Measurements from ENCODE around the gene IRF2.
"Not testable (repeated sequence)": the region's sequence is repeated elsewhere in the genome, so short reads cannot be mapped to it uniquely, and the experiment has no call there.

The IRF2 gene

DNA sequence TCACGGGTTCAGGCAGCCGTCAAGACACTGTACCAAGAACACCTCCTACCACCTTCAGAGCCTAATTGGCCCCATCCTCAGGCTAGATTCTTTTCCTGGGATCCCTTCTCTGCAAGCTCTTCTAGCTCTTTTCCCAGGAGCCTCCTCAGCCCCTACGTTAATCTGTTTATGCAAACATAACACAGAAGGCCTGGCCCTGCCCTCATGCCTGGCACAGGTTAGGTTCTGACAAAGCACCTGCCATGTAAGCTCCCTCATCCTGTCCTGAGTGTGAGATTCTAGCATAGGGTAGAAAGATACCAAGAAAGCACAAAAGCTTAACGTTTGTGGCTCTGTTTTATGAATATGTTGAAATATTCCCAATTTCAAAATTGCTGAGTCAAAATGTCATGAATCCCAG lies 93.6 kb downstream of the IRF2 start:
- Histone ChIP-seq H3K9me2 (replicated peaks; ENCODE audit: insufficient read depth, low read length) (no peaks in the 10 kb centered on the region), H3F3A (ENCODE audit: insufficient read depth, low read length) (peaks cover 41% of the 10 kb centered on the region), H3K4me2 (ENCODE audit: low read depth, low read length) (peak overlapping the region; percentile 95; the same call in 1 of the 2 replicates), H3K36me3 (replicated peaks; ENCODE audit: insufficient read depth, low read length) (no peaks in the 10 kb centered on the region), H3K79me2 (ENCODE audit: low read length) (peaks cover 12% of the 10 kb centered on the region), H3K9ac (ENCODE audit: low read length) (no peak overlapping the region), H3K27me3 (replicated peaks; ENCODE audit: insufficient read depth, low read length) (no peaks in the 10 kb centered on the region), H3K4me1 (ENCODE audit: low read length) (peaks cover 72% of the 10 kb centered on the region), H2AFZ (ENCODE audit: low read length) (no peak overlapping the region), H4K20me1 (ENCODE audit: insufficient read depth, low read length) (no peaks in the 10 kb centered on the region), H3K9me3 (replicated peaks; ENCODE audit: insufficient read depth, low read length) (no peaks in the 10 kb centered on the region), H3K4me3 (ENCODE audit: low read length) (no peak overlapping the region), H3K27ac (ENCODE audit: low read length) (no peak overlapping the region)
- TF ChIP-seq, protein P1, sequence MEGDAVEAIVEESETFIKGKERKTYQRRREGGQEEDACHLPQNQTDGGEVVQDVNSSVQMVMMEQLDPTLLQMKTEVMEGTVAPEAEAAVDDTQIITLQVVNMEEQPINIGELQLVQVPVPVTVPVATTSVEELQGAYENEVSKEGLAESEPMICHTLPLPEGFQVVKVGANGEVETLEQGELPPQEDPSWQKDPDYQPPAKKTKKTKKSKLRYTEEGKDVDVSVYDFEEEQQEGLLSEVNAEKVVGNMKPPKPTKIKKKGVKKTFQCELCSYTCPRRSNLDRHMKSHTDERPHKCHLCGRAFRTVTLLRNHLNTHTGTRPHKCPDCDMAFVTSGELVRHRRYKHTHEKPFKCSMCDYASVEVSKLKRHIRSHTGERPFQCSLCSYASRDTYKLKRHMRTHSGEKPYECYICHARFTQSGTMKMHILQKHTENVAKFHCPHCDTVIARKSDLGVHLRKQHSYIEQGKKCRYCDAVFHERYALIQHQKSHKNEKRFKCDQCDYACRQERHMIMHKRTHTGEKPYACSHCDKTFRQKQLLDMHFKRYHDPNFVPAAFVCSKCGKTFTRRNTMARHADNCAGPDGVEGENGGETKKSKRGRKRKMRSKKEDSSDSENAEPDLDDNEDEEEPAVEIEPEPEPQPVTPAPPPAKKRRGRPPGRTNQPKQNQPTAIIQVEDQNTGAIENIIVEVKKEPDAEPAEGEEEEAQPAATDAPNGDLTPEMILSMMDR (IDR thresholded peaks at IDR 0.05; ENCODE audit: low read length): no peak
- TF ChIP-seq EZH2 (optimal IDR thresholded peaks at IDR 0.05; ENCODE audit: low read depth, low read length): no peak
- TF ChIP-seq EZH2phosphoT487 (IDR thresholded peaks at IDR 0.05; ENCODE audit: low read length): no peak
- DNase-seq: no peak

DNA sequence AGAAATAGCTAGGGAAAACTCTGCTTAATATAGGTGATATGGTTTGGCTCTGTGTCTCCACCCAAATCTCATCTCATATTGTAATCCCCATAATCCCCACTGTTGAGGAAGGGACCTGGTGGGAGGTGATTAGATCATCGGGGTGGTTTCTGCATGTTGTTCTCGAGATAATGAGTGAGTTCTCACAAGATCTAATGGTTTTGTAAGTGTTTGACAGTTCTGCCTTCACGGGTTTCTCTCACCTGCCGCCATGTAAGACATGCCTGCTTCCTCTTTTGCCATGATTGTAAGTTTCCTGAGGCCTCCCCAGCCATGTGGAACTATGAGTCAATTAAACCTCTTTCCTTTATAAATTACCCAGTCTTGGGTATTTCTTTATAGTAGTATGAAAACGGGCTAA lies 94.1 kb downstream of the IRF2 start:
- not testable (repeated sequence) for H3K36me3 ChIP-seq (replicated peaks; ENCODE audit: insufficient read depth, low read length); H3K27ac ChIP-seq (ENCODE audit: low read length); H3K9me3 ChIP-seq (replicated peaks; ENCODE audit: insufficient read depth, low read length); H4K20me1 ChIP-seq (ENCODE audit: insufficient read depth, low read length); H3K9me2 ChIP-seq (replicated peaks; ENCODE audit: insufficient read depth, low read length); H3K4me2 ChIP-seq (ENCODE audit: low read depth, low read length); H3K27me3 ChIP-seq (replicated peaks; ENCODE audit: insufficient read depth, low read length); H2AFZ ChIP-seq (ENCODE audit: low read length); DNase-seq; H3K9ac ChIP-seq (ENCODE audit: low read length); H3K4me3 ChIP-seq (ENCODE audit: low read length)
- H3K4me1 ChIP-seq (ENCODE audit: low read length): peaks cover 67% of the 10 kb centered on the region
- peaks cover 37% of the 10 kb centered on the region for H3F3A ChIP-seq (ENCODE audit: insufficient read depth, low read length)
- peaks cover 12% of the 10 kb centered on the region for H3K79me2 ChIP-seq (ENCODE audit: low read length)

DNA sequence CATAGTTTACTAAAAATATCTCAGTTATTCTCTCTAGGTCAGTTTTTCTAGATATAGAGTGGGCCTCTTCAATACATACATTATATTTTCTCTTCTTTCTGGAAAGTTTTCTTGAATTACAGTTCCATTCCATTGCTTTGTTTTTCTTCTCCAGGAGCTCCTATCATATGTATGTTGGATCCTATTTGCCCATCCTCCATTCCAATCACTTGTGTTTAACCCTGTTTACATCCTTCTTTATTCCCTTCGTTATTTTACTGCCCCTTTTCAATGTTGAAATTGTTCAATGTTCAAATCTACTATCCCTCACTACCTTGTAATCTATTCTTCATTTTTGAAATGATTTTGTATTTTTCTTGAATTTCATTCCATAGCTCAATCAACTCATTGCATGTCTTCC lies 97.4 kb downstream of the IRF2 start:
- peaks cover 43% of the 10 kb centered on the region for H3K4me1 ChIP-seq (ENCODE audit: low read length)
- no peak for TF ChIP-seq EZH2 (optimal IDR thresholded peaks at IDR 0.05; ENCODE audit: low read depth, low read length)
- TF ChIP-seq, protein P1 (IDR thresholded peaks at IDR 0.05; ENCODE audit: low read length): no peak
- TF ChIP-seq EZH2phosphoT487 (IDR thresholded peaks at IDR 0.05; ENCODE audit: low read length): no peak
- H2AFZ ChIP-seq (ENCODE audit: low read length): no peak overlapping the region
- peaks cover 12% of the 10 kb centered on the region for H3K79me2 ChIP-seq (ENCODE audit: low read length)
- peaks cover 5% of the 10 kb centered on the region; the same call in 1 of the 2 replicates for H3F3A ChIP-seq (ENCODE audit: insufficient read depth, low read length)
- H3K27me3 ChIP-seq (replicated peaks; ENCODE audit: insufficient read depth, low read length): no peaks in the 10 kb centered on the region
- H3K4me3 ChIP-seq (ENCODE audit: low read length): no peak overlapping the region
- H3K9me3 ChIP-seq (replicated peaks; ENCODE audit: insufficient read depth, low read length): no peaks in the 10 kb centered on the region
- no peaks in the 10 kb centered on the region for H3K36me3 ChIP-seq (replicated peaks; ENCODE audit: insufficient read depth, low read length)
- no peak overlapping the region for H3K4me2 ChIP-seq (ENCODE audit: low read depth, low read length)
- no peak overlapping the region for H3K9ac ChIP-seq (ENCODE audit: low read length)
- DNase-seq: no peak
- H4K20me1 ChIP-seq (ENCODE audit: insufficient read depth, low read length): no peaks in the 10 kb centered on the region
- no peak overlapping the region for H3K27ac ChIP-seq (ENCODE audit: low read length)
- no peaks in the 10 kb centered on the region for H3K9me2 ChIP-seq (replicated peaks; ENCODE audit: insufficient read depth, low read length)

DNA sequence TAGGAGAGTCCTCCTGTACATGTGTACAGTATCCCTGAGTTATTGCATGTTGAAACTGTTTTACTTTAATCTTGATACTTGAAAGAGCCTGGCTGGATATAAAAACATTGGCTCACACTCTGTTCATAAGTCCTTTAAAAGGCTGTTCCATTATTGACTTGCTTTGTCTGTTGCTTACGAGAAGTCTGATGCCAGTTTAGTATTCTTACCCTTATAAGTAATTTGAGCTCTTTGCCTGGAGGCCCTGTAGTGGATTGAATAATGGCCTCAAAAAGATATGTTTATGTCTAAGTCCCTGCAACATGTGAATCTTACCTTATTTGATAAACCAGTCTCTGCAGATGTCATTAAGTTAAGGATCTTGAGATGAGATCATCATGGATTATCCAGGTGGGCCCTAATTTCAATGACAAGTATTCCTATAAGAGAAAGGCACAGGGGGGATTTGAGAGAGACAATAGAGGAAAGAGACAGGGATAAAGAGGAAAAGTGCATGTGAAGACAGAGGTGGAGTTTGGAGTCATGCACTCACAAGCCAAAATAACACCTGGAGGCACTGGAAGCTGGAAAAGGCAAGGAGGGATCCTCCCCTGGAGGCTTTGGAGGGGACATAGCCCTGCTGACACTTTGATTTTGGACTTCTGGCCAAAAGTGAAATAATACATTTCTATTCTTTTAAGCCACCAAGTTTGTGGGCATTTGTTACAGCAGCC lies 98.1 kb downstream of the IRF2 start:
- H3K27me3 ChIP-seq (replicated peaks; ENCODE audit: insufficient read depth, low read length): no peaks in the 10 kb centered on the region
- no peaks in the 10 kb centered on the region for H3F3A ChIP-seq (ENCODE audit: insufficient read depth, low read length)
- DNase-seq: no peak
- no peaks in the 10 kb centered on the region for H3K36me3 ChIP-seq (replicated peaks; ENCODE audit: insufficient read depth, low read length)
- H4K20me1 ChIP-seq (ENCODE audit: insufficient read depth, low read length): no peaks in the 10 kb centered on the region
- no peak overlapping the region for H3K4me2 ChIP-seq (ENCODE audit: low read depth, low read length)
- no peak overlapping the region for H2AFZ ChIP-seq (ENCODE audit: low read length)
- H3K4me3 ChIP-seq (ENCODE audit: low read length): no peak overlapping the region
- H3K9me3 ChIP-seq (replicated peaks; ENCODE audit: insufficient read depth, low read length): no peaks in the 10 kb centered on the region
- no peaks in the 10 kb centered on the region for H3K9me2 ChIP-seq (replicated peaks; ENCODE audit: insufficient read depth, low read length)
- no peak overlapping the region for H3K27ac ChIP-seq (ENCODE audit: low read length)
- no peak overlapping the region for H3K9ac ChIP-seq (ENCODE audit: low read length)
- no peak for TF ChIP-seq EZH2 (optimal IDR thresholded peaks at IDR 0.05; ENCODE audit: low read depth, low read length)
- no peak for TF ChIP-seq EZH2phosphoT487 (IDR thresholded peaks at IDR 0.05; ENCODE audit: low read length)
- TF ChIP-seq, protein P1 (IDR thresholded peaks at IDR 0.05; ENCODE audit: low read length): no peak
- H3K4me1 ChIP-seq (ENCODE audit: low read length): peaks cover 39% of the 10 kb centered on the region
- H3K79me2 ChIP-seq (ENCODE audit: low read length): peaks cover 7% of the 10 kb centered on the region

DNA sequence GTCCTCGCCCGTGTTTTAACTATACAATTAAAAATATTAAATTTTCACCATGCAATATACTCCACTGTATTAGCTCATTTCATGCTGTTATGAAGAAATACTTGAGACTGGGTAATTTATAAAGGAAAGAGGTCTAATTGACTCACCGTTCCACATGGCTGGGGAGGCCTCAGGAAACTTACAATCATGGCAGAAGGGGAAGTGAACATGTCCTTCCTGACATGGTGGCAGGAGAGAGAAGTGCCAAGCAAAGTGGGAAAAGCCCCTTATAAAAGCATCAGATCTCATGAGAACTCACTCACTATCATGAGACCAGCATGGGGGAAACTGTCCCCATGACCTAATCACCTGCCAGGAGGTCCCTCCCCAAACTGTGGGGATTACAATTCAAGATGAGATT lies 98.7 kb downstream of the IRF2 start:
- peaks cover 39% of the 10 kb centered on the region for H3K4me1 ChIP-seq (ENCODE audit: low read length)
- not testable (repeated sequence) for H3K9ac ChIP-seq (ENCODE audit: low read length); H3K9me3 ChIP-seq (replicated peaks; ENCODE audit: insufficient read depth, low read length); H2AFZ ChIP-seq (ENCODE audit: low read length); H3K36me3 ChIP-seq (replicated peaks; ENCODE audit: insufficient read depth, low read length); H3K4me2 ChIP-seq (ENCODE audit: low read depth, low read length); H4K20me1 ChIP-seq (ENCODE audit: insufficient read depth, low read length); H3K27me3 ChIP-seq (replicated peaks; ENCODE audit: insufficient read depth, low read length); H3F3A ChIP-seq (ENCODE audit: insufficient read depth, low read length); H3K9me2 ChIP-seq (replicated peaks; ENCODE audit: insufficient read depth, low read length); H3K4me3 ChIP-seq (ENCODE audit: low read length); H3K79me2 ChIP-seq (ENCODE audit: low read length); H3K27ac ChIP-seq (ENCODE audit: low read length); DNase-seq
